Keratinocyte (primary cell): Measurements from ENCODE around the gene TOR4A.

Source experiments
- EZH2 ChIP-seq: IDR thresholded peaks from one replicate; pipeline ENCODE4 v1.6.1; 2012; ENCODE audit warnings: inconsistent platforms, mild to moderate bottlenecking, low read length, moderate library complexity
- TF ChIP-seq, protein P1 (sequence below), 3 experiments: IDR thresholded peaks in 1 of 3; conservative IDR thresholded peaks in 1 of 3; optimal IDR thresholded peaks in 1 of 3; 2 replicates in 2 of 3; 3 replicates in 1 of 3; pipeline versions ENCODE3 to v1.5.1; 2011; ENCODE audit warnings: low read length in 3 of 3, mild to moderate bottlenecking in 3 of 3, moderate library complexity in 2 of 3, control low read depth in 1 of 3, inconsistent platforms in 1 of 3; ENCODE audit not compliant: insufficient read depth in 2 of 3; ENCODE audit errors: extremely low read depth in 1 of 3

DNA sequence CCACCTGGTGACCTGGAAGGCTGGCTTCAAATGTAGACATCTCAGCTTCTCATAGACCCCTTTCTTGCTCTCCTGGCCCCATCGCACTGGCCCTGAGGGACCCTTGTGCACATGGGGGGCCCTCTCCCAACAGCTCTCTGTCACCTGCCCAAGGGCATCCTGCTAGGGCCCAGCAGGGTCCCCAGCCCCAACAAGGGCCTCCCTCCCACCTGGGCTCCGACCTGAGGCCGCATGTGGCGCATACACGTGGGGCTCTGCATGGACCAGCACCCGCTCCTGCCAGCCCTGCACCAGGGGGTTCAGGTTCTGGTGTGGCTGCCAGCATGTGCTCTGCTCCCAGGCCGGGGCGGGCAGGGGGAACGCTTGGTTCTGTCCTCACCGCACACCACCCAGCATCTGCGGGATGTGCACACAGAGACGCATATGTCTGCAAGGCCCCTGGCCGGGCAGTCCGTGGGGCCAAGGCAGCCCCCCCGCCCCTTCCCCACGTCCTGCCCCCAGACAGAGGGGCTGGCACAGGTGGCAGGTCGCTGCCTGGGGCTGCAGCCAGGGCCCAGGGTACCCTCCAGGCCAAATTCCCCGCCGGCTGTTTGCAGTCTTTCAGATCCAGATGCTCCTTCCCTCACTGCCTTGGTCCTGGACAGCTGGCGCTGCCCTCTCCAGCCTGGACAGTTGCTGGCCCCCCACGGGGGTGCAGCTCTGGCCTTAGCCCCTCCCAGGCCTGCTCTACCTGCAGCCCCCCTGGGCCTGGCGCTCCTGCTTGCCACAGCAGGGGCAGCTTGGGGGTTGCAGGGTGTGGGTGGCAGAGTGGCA, 42.4 kb downstream of the TOR4A start:
- TF ChIP-seq, protein P1, sequence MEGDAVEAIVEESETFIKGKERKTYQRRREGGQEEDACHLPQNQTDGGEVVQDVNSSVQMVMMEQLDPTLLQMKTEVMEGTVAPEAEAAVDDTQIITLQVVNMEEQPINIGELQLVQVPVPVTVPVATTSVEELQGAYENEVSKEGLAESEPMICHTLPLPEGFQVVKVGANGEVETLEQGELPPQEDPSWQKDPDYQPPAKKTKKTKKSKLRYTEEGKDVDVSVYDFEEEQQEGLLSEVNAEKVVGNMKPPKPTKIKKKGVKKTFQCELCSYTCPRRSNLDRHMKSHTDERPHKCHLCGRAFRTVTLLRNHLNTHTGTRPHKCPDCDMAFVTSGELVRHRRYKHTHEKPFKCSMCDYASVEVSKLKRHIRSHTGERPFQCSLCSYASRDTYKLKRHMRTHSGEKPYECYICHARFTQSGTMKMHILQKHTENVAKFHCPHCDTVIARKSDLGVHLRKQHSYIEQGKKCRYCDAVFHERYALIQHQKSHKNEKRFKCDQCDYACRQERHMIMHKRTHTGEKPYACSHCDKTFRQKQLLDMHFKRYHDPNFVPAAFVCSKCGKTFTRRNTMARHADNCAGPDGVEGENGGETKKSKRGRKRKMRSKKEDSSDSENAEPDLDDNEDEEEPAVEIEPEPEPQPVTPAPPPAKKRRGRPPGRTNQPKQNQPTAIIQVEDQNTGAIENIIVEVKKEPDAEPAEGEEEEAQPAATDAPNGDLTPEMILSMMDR (optimal IDR thresholded peaks at IDR 0.05 in 1 of 3, IDR thresholded peaks at IDR 0.05 in 1 of 3, conservative IDR thresholded peaks at IDR 0.05 in 1 of 3; ENCODE audit: extremely low read depth in 1 of 3, insufficient read depth in 2 of 3, low read length in 3 of 3), result no peak
- no peak for TF ChIP-seq EZH2
